Midbrain (tissue), 1 donor: ENCODE results near the gene OR4C3.
"Not testable (repeated sequence)": the region's sequence is repeated elsewhere in the genome, so short reads cannot be mapped to it uniquely, and the experiment has no call there.

Source experiments
- DNase-seq: peaks from one replicate; lab custom pipeline; 2025; lab: John Stamatoyannopoulos, UW

Gene OR4C3

GRCh38 chr11:48324620-48325019 is at the start of gene OR4C3:
Gene OR4C3, plus strand, starts transcription at chr11:48324920. Its CDS starts 102 bp downstream, at chr11:48325022.
- not testable (repeated sequence) for DNase-seq

- DNase-seq, result no peak
Measured at GRCh38 chr11:48305923-48306322, 18.8 kb upstream of the OR4C3 start, which contains the start of gene OR4S1. Gene OR4S1, plus strand, starts transcription at chr11:48306223. Its CDS starts 0 bp downstream, at chr11:48306223.

- peak; percentile 80 for DNase-seq
Measured at GRCh38 chr11:48307760-48308386, 16.8 kb upstream of the OR4C3 start.

GRCh38 chr11:48313590-48313989 is 11.1 kb upstream of the OR4C3 start:
- not testable (repeated sequence) for DNase-seq

- not testable (repeated sequence) for DNase-seq
Measured at GRCh38 chr11:48319813-48320212, 4.9 kb upstream of the OR4C3 start.

- no peak for DNase-seq
Measured at GRCh38 chr11:48341466-48341865, 16.7 kb downstream of the OR4C3 start.

GRCh38 chr11:48342505-48342904 is 17.8 kb downstream of the OR4C3 start:
- not testable (repeated sequence) for DNase-seq

GRCh38 chr11:48346286-48346685 is 21.6 kb downstream of the OR4C3 start:
- DNase-seq, result not testable (repeated sequence)

GRCh38 chr11:48354013-48354412 is 29.3 kb downstream of the OR4C3 start:
- no peak for DNase-seq

GRCh38 chr11:48354677-48355076 is 30.0 kb downstream of the OR4C3 start:
- DNase-seq, result no peak

- not testable (repeated sequence) for DNase-seq
Measured at GRCh38 chr11:48361289-48361688, 36.6 kb downstream of the OR4C3 start.

GRCh38 chr11:48366365-48366764 is 41.6 kb downstream of the OR4C3 start, which contains the start of gene OR4C5:
Gene OR4C5, minus strand, starts transcription at chr11:48366465. Its CDS starts 0 bp downstream, at chr11:48366465.
- no peak for DNase-seq
